Fibroblast of pulmonary artery (primary cell): ENCODE measurements around the gene GAL3ST1.

Experiments used
- DNase-seq: peaks from one replicate; pipeline ENCODE4 v3.0.0-alpha.2; 2010; ENCODE audit warnings: low read depth
- H3K4me3 ChIP-seq: replicated peaks from 2 replicates; pipeline ENCODE4 v1.5.1; 2011; ENCODE audit warnings: low read depth, mild to moderate bottlenecking, control low read depth, low read length, moderate library complexity
- CTCF ChIP-seq: IDR thresholded peaks from 2 replicates; pipeline ENCODE4 v1.5.1; 2011; ENCODE audit warnings: mild to moderate bottlenecking, control low read depth, low read length, inconsistent platforms; ENCODE audit errors: missing control alignments

GAL3ST1 gene

DNA sequence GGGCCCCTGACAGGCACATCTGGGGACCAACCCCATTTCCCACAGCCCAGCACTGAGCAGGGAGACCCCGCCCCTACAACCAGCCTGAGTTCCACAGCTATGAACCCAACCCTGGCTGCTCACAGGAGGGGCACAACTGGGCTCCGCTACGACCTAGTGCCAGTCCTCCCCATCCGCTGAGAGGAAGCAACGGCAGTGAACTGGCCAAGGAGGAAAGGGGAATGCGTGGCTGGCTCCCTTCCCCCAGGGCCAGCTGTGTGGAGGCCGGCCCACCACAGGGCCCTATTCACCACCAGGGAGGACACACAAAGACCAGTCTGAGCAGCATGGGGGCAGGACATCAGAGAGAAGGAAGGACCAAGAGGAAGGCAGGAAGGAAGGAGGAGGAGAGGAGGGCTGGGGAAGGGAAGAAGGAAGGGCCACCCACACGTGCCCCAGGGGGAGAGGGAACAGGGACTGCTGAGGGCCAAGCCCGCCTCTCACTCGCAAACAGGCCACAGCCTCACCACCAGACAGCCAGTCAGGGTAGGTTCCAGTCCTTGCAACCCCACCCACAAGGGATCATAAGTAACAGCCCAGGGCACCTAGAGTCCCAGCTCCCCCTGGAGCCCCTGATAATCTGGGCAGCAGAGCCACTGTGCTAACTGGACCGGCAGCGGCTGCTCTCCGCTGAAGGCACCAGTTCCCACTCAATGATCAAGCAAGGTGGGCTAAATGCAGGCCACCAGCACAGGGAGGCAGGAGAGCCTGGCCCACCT, 8.5 kb upstream of the GAL3ST1 start:
- TF ChIP-seq CTCF, result no peak
- DNase-seq, result no peak
- no peak overlapping the region for H3K4me3 ChIP-seq

DNA sequence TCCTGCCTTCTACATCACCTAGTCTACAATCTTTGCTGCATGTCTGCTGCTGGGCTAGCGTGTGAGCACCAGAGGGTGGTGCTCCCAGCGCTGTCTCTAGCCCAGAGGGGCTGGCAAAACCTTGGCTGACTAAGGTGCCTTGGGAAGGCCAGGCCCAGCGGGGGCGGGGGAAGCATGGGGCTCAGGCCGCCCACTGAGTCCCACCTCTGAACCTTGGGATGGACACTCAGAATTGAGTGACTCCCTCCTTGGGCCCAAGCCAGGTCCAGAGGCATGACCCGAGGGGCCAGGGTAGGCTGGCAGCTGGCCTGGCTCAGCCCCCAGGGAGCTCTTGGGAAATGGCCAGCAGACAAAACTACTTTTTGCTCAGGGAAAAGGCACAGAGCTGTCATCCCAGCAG, 7.6 kb upstream of the GAL3ST1 start:
- TF ChIP-seq CTCF, result no peak
- H3K4me3 ChIP-seq, result no peak overlapping the region
- no peak for DNase-seq

GRCh38 chr22:30580896-30581295, 6.4 kb upstream of the GAL3ST1 start:
- no peak overlapping the region for H3K4me3 ChIP-seq
- no peak for TF ChIP-seq CTCF
- DNase-seq, result no peak

GRCh38 chr22:30578481-30578880, 4.0 kb upstream of the GAL3ST1 start:
- no peak overlapping the region for H3K4me3 ChIP-seq
- DNase-seq, result no peak
- no peak for TF ChIP-seq CTCF

DNA sequence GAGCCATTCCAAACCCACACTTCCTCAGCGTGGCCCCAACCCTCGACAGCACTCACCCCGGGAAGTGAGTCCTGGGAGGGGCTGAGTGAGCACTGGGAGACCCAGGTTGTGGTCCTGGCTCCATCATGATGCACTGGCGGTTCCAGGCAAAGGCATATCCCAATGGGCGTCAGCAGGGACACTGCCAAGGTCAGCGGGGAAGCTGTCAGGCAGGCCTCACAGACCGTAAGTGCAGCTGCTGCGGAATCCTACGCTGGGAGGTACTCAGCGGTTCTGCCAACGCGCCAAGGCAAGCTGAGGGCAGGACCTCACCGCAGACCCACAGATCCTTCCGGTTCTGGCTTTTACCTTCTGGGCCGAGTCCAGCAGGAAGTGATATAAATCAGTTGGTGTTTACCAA, 1.4 kb upstream of the GAL3ST1 start:
- no peak for DNase-seq

GRCh38 chr22:30574997-30575671, 669 bp upstream of the GAL3ST1 start:
- H3K4me3 ChIP-seq, result no peak overlapping the region
- TF ChIP-seq CTCF, result peak; percentile 9
- peak; percentile 88 for DNase-seq

More for the DNA sequence above, 1.4 kb upstream of the GAL3ST1 start:
- H3K4me3 ChIP-seq, result no peak overlapping the region
- no peak for TF ChIP-seq CTCF
